Nephron (organoid): ENCODE data around the gene FAM204A.

Source experiments
- H3K27ac Mint-ChIP-seq, 3 experiments: 2 replicates each; pipeline ENCODE4 v1.8.0; 2020; ENCODE audit warnings: mixed read lengths in 3 of 3, mild to moderate bottlenecking in 2 of 3, moderate library complexity in 1 of 3
- H3K27me3 Mint-ChIP-seq: 2 replicates; pipeline ENCODE4 v1.8.0; 2021; ENCODE audit warnings: low read depth, mild to moderate bottlenecking, moderate library complexity, mixed read lengths
- H3K36me3 Mint-ChIP-seq: 2 replicates; pipeline ENCODE4 v1.8.0; 2020; ENCODE audit warnings: low read depth, mixed read lengths
- H3K4me1 Mint-ChIP-seq: 2 replicates; pipeline ENCODE4 v1.8.0; 2020; ENCODE audit warnings: mixed read lengths
- H3K4me3 Mint-ChIP-seq, 3 experiments: 2 replicates each; pipeline ENCODE4 v1.8.0; 2020; ENCODE audit warnings: mild to moderate bottlenecking in 3 of 3, mixed read lengths in 3 of 3, moderate library complexity in 2 of 3
- H3K9me3 Mint-ChIP-seq: 2 replicates; pipeline ENCODE4 v1.8.0; 2020; ENCODE audit warnings: mixed read lengths
- CTCF ChIP-seq, 3 experiments: fragments of 200-600 bp; sonication (generic); IDR thresholded peaks; one replicate each; pipeline ENCODE4 v1.5.0; 2021; ENCODE audit warnings: antibody characterized with exemption in 3 of 3; ENCODE audit not compliant: unreplicated experiment in 3 of 3

The FAM204A gene

DNA sequence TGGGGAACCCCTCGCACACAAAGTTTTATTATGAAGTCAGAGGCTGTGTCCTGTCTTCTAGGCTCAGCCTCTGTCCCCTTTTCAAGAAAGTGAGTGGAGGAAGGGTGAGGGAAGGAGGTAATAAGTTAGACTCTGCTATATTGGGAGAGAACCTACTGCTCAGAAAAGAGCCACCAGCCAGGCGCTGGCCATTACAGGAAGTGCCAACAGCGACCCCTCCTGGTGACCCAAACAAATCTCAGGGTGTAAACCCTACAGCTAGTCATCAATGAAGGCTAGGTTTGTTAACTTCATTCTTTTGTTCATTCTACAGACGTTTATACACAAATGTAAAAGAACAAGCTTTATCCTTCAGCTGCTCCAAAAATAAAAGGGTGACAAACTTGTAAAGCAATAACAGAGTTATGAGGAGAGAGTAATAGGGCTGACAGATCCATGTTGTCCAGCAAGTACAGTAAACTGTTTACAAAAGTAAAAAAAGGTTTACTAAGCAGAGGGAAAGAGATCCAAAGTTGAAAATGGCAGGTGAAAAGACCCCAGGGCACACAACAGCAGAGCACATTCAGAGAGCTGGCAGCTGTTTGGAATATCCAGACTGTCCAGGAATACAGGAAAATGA is 82.7 kb downstream of the FAM204A start:
- Mint-ChIP-seq H3K4me3 (no peak overlapping the region), H3K27me3 (peaks cover 16% of the 10 kb centered on the region), H3K4me1 (peaks cover 34% of the 10 kb centered on the region), H3K27ac (peak overlapping the region; percentile 17 to 38 (median 22)), H3K36me3 (no peaks in the 10 kb centered on the region), H3K9me3 (no peaks in the 10 kb centered on the region)
- TF ChIP-seq CTCF (IDR thresholded peaks at IDR 0.05; ENCODE audit: unreplicated experiment in 3 of 3), result peak; percentile 65 to 81 (median 75)

DNA sequence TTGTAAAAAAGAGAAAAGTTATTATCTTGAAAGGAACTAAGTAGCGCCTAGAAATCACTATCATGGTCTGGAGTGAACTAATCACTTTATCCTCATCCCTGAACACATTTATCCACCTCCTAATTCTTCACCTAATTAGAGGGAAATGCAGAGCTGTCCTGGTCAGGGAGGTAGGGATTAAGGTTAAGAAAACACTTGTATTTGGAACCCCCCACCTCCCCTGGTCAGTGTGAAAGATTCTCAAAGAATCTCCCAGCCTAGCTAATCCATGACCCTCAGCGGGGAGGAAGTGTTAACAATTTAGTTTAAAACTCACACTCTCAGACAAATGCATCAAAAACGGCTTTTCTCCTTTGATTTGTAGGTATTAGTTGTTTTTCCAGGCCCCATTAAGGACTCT is 83.8 kb downstream of the FAM204A start:
- peaks cover 17% of the 10 kb centered on the region for H3K27me3 Mint-ChIP-seq
- H3K9me3 Mint-ChIP-seq, result no peaks in the 10 kb centered on the region
- peaks cover 35% of the 10 kb centered on the region for H3K4me1 Mint-ChIP-seq
- TF ChIP-seq CTCF (IDR thresholded peaks at IDR 0.05; ENCODE audit: unreplicated experiment in 3 of 3), result no peak
- H3K27ac Mint-ChIP-seq, result peak overlapping the region in 1 of 3 experiments; percentile 22
- no peak overlapping the region for H3K4me3 Mint-ChIP-seq
- no peaks in the 10 kb centered on the region for H3K36me3 Mint-ChIP-seq

- H3K4me1 Mint-ChIP-seq, result peaks cover 35% of the 10 kb centered on the region
- H3K27ac Mint-ChIP-seq, result no peak overlapping the region
- H3K36me3 Mint-ChIP-seq, result no peaks in the 10 kb centered on the region
- no peaks in the 10 kb centered on the region for H3K9me3 Mint-ChIP-seq
- no peak overlapping the region for H3K4me3 Mint-ChIP-seq
- H3K27me3 Mint-ChIP-seq, result peaks cover 17% of the 10 kb centered on the region
- no peak for TF ChIP-seq CTCF (IDR thresholded peaks at IDR 0.05; ENCODE audit: unreplicated experiment in 3 of 3)
Observed at GRCh38 chr10:118256825-118257570, 85.1 kb downstream of the FAM204A start.

GRCh38 chr10:118256209-118256608 is 85.9 kb downstream of the FAM204A start:
- H3K9me3 Mint-ChIP-seq, result no peaks in the 10 kb centered on the region
- H3K36me3 Mint-ChIP-seq, result no peaks in the 10 kb centered on the region
- TF ChIP-seq CTCF (IDR thresholded peaks at IDR 0.05; ENCODE audit: unreplicated experiment in 3 of 3), result no peak
- H3K4me1 Mint-ChIP-seq, result peaks cover 35% of the 10 kb centered on the region
- peaks cover 24% of the 10 kb centered on the region for H3K27me3 Mint-ChIP-seq
- H3K4me3 Mint-ChIP-seq, result no peak overlapping the region
- H3K27ac Mint-ChIP-seq, result no peak overlapping the region

- TF ChIP-seq CTCF (IDR thresholded peaks at IDR 0.05; ENCODE audit: unreplicated experiment in 3 of 3), result no peak
- Mint-ChIP-seq H3K4me3 (no peak overlapping the region), H3K27ac (no peak overlapping the region), H3K36me3 (no peaks in the 10 kb centered on the region), H3K4me1 (peaks cover 35% of the 10 kb centered on the region), H3K27me3 (peaks cover 29% of the 10 kb centered on the region), H3K9me3 (no peaks in the 10 kb centered on the region)
Observed at GRCh38 chr10:118255355-118255754, 86.8 kb downstream of the FAM204A start.
